ENCODE data around the gene KRTAP3-1.

DNA sequence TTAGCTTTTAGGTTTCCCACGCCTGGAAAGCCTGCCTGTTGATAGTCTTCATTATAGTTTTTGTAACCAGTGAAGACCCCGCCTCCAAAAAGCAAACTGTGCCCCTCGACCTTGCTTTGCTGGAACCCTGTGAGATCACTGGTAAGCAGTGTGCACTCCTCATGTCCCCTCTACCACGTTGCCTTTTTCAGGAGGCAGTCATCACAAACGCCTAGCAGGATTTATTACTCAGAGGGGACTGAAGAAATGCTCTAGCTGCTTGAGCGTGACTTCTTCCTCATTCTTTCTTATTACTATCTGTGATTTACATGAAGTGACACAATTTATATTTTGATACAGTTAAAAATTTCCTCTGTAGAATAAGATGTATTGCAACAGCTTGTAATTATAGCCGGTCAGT is 6.5 kb upstream of the KRTAP3-1 start:
- TF ChIP-seq, protein P1, sequence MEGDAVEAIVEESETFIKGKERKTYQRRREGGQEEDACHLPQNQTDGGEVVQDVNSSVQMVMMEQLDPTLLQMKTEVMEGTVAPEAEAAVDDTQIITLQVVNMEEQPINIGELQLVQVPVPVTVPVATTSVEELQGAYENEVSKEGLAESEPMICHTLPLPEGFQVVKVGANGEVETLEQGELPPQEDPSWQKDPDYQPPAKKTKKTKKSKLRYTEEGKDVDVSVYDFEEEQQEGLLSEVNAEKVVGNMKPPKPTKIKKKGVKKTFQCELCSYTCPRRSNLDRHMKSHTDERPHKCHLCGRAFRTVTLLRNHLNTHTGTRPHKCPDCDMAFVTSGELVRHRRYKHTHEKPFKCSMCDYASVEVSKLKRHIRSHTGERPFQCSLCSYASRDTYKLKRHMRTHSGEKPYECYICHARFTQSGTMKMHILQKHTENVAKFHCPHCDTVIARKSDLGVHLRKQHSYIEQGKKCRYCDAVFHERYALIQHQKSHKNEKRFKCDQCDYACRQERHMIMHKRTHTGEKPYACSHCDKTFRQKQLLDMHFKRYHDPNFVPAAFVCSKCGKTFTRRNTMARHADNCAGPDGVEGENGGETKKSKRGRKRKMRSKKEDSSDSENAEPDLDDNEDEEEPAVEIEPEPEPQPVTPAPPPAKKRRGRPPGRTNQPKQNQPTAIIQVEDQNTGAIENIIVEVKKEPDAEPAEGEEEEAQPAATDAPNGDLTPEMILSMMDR (IDR thresholded peaks at IDR 0.05): no peak
- TF ChIP-seq POLR2A (IDR thresholded peaks at IDR 0.05): no peak

Measured in testis (tissue), 2 donors.